GM21447 (cell line): Measurements from ENCODE around the gene ANGPTL2.

ENCODE experiments used
- ATAC-seq: cut with Tn5 transposase; IDR thresholded peaks from one replicate; pipeline ENCODE4 v1.9.1; 2021; ENCODE audit not compliant: unreplicated experiment

ANGPTL2 gene

DNA sequence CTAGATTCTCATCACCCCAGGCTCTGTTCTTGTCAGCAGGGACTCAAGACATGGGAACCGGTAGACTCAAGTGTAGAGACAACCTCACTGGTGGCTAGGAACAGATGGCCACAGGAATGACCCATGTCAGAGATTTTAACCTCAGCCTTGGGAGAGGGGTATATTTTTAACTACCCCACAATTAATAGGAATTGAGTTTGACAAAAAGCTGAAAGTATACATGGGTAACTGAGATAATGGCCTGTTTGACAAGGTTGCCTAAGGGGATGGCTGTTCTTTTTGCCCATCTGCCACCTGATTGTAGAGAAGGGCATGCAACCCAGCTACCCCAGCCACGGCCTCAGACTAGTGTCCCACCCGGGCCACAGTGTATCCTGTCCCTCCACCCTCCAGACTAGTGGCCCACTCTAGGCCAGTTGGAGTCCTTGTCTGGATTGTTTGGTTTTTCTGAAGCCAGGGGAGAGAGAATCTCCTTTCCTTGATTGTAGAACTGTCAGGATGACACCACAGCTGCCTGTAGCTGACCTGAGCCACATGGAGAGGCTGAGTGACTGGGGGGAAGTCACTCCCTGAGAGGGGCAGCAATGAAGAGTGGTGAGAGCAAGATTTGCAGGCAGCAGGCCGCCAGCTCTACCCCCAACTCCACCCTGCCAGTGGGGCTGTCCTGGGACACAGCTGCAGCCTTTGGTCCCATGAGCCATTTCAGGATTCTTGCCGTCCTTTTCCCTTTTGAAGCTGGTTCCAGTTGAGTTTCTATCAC, 14.6 kb upstream of the ANGPTL2 start:
- no peak for ATAC-seq

DNA sequence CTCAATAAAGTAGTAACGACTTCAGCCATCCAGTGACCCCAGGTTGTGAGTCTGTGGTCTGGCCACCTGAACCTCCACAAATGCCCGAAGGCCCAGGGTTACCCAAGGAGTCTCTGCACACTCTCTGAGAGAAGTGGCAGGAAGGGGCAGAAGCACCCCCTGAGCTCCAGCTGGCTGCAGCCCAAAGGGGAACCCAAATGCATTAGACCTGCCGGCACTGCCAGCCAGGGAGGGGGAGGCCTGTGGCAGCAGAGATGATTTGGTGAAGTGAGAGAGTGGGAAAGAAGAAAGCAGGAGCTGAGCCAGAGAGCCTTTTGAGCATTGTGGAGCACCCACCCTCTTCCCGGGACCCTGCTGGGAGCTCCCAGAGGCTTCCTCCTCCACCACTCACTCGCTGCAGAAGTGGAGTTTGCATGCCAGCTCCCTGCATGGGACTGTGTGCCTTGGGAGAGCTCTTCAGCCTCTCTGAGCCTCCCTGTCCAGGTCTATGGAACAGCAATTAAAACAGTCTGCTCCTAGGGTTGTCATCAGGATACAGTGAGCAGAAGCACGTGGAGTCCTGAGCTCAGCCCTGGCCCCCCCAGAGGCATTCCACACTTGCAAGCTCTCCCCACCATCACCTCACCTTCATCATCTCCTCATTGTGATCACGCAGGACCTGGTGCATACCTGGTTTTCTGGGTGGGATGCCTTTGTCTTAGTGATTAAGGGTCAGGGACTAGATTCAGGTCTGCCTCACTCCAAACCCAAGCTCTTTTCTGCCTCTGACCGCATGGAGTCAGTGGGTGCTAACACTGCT, 13.8 kb upstream of the ANGPTL2 start:
- no peak for ATAC-seq

DNA sequence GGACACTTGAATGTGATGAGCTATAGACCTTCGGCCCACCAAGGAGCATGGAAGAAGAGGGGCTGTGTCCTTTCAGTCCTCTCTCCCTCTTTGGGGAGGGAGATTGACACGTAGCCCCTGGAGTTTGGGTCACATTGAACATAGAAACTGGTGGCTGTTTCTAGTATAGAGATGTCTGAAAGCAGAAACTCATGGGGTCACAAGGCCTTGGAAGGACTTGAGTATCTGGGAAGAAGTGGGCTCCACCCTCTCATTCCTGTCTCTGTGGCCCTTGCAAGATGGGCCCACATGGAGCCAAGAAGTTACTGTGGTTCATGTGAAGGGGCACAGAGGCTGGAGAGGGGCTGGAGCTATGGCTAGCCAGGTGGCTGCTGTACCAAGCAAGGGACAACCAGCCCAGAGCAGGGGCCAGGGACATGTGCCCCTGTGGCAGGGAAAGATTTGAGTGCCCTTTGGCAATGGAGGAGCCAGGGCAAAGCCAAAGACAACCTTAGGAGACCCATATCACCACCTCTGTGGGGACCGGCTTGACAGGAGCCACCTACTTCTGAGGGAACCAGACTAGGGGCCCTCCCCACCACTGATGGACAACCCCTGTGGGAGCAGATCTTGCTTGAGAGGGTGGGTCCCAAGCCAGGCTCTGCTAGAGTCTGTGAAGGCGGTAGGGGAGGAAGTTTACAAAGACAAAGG, 12.8 kb upstream of the ANGPTL2 start:
- no peak for ATAC-seq

DNA sequence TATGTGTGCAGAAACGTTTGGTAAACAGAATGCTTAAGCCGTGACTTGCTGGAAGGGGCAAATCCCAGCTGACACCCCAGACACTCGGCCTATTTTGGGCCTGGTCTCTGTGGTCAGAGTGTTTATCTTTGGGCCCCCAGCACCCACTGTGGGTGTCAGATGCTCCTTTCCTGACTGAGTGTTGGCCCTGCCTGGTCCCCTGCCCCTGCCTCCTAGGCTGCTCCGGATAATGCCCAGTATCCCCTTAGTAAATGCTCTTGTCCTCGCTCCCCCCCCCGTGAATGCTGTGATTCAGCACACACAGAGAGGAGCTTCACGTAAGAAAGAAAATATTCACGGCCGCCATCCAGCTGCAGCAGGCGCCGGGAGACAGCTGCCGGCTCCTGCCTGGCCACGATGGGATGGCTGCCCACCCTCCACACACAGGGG, 11.3 kb upstream of the ANGPTL2 start:
- ATAC-seq = no peak

DNA sequence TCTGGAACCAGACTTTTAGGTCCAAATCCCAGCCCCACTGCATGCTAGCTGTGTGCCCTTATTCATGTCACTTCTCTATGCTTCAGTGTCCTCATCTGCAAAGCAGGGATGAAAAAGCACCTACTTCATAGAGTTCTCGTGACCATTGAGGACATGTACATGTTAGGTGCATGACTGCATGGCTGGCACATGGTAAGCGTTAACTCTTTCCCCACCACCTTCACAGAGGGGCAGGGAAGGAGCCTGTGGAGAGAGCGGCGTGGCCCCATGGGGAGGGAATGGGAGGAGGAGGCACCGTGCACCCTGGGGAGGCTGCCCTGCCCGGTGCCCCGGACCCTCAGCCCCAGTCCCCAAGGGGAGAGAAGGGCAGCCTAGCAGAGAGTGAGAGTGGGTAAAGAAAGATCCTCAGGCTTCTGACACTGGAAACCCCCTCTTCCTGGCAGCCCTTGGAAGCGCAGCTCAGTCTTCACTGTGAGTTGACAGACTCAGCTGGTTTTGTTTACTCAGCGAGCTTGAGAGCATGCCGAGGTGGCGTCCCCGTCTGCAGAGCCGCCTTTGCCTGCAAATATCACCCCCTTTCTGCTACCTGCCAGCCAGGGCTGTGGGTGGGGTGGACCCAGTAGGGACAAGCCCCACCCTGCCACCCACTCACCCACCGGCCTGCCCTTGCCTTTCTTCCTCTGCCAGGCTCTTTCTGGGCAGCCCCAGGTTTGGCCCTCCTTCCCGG, 10.6 kb upstream of the ANGPTL2 start:
- no peak for ATAC-seq

DNA sequence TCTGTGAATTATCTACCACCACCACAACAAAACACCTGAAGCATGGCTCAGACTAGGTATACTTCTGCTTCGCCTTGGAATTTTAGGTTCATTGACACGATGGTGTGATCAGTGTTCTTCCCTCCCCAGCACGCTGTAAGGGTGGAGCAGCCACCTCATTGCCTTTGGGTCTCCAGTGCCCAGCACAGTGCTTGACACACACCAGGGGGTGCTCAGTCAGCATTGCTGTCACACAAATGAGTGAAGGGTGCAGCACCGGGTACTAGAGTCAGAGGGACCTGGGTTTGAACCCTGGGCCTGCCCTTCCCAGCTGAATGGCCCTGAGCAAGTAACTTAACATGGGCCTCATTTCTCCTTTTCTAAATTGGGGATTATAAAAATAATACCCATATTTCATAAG, 9.9 kb upstream of the ANGPTL2 start:
- ATAC-seq = no peak

DNA sequence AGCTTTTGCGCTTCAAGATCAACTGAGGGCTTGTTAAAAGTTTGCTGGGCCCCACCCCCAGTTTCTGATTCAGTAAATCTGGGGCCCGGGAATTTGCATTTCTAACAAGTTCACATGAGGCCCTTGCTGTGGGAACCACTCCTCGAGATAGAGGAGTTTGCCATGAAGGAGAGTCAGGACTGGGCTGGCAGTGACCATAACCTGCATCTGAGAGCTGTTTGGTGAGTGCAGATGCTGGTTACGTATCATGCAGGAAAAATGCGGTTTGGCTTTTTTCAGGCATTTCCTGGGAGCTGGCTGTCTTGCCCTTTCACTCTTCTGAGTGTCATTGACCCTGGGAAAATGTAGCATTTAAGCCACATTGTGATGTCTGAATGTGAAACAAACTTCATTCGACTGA, 9.4 kb upstream of the ANGPTL2 start:
- no peak for ATAC-seq

DNA sequence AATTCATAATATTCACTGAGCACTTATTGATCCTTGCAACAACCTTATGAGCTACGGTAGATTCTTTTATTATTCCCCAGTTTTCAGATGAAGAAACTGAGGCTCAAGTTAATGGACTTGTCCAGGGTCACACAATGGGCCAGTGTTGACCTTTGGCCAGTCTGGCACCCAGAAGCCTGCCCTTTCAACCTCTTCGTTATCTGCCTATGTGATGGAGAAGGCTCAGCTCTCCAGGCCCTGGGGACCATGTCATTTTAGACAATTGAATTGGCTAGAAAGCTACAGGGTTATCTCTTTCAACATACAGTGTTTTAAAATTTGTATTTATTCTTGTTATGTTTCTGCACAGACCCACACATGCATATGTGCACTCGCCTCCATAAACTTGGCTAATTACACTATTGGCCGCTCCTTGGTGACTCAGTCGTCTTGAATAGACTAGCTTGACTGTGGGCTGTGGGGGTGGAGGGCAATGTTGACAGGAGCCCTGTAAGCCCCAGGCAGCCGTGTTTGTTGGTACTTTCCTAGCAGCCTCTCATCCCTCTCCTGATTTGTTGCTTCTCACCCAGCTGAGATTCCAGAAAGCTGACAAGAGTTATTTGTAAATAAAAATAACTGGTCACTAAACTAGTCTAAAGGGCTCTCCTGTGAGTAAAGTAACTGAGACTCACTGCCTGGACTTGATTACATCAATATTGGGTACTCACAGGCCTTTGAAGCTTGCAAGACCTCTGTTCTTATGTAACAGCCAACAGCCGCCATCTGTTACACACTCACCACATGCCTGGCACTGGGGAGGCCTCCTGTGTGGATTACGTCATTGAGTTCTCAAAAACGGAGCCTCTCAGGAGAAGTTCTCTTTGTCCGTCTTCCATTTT, 8.5 kb upstream of the ANGPTL2 start:
- no peak for ATAC-seq

DNA sequence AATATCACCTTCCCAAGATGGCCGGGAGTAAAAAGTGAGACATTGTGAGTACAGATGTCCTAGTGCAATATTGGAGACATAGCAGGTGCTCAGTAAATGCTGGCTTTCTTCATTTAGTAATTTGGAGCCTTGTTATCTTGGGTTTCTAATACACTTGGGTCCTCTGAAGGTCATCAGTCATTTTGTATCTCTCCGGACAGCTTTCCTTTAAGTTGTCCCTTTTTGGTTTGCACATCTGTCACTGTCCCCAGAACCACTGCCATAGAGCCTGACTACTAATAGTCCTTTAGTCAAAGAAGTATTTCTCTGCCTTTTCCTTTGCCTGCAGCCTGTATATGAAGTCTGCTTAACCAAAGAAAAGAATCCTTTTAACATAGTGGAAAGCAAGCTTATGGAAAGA, 7.8 kb upstream of the ANGPTL2 start:
- no peak for ATAC-seq

DNA sequence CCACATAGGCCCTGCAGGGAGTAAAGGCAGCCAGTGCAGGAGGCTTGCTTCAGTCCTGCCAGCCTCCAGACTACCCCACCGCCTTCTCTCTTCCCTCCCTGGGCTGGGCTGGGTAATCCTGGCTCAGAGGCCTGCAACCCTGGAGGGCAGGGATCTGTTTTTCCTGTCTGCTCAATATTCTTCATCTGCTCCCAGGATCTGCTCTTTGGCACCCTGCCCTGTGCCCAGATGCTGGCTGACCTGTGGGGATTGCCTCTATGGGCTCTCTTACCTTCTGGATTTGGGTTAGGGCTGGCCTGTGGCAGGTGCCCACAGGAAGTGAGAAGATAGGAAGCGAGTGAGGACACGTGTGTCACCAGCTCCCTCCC, 7.3 kb upstream of the ANGPTL2 start:
- no peak for ATAC-seq

DNA sequence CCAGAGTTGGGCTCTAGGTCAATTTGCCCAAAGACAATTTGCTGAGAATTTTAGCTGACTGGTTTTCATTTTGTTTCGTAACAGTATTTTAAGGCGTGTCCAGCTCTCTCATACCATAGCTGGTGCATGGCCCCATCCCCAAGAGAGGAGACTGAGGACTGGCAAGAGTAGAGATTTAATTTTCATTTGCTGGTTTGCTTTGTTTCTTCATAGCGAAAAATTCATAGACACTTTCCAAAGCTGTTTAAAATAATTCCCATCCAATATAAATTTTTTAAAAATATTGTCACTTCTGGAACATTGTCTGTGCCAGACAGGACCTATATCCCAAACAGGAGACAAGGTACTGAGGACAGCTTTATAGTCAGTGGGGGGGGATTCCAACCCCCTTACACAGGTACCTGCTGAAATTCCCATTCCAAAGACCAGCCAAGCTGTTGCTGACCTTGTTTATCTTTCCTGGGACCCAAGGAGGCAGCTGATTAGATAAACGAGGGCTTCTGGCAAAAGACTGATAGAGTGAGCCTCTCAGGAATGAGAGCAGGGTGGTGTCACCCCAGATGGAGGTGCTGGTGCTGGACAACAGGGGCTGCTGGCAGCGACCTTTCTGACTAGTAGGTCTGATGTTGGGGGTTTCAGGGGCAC, 6.8 kb upstream of the ANGPTL2 start:
- no peak for ATAC-seq

DNA sequence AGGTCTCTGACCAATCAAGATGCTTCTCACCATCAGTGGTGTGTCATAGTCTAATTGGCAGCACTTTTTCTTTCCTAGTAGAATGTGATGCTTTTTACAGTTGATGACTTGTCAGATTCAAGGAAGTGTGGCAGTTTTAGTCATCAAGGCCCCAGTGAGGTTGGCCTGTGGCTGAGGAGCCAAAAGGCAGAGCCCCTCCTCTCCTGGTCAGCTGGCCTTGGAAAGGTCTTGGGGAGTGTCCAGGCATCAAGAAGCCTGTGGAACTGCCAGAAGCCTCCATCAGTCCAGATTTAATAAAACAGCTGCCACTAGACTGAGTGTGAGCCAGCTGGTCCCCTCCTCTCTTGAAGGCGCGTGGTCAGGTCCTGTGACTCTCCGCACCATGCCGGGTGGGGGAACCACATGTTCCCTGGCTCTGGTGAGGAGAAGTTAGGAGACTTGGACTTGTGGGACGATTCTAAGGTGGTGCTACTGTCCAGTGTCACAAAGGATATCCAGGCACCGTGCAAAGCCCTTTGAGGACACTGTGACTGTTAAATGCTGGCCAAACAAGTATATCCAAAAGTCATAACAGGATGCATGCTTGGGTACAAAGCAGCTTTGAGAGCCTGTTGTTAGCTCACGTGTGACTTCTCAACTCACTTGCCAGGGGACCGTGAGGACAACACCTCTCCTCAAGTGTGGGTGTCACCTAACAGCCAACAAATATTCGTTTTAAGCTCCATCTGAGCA, 6.1 kb upstream of the ANGPTL2 start:
- ATAC-seq = no peak

DNA sequence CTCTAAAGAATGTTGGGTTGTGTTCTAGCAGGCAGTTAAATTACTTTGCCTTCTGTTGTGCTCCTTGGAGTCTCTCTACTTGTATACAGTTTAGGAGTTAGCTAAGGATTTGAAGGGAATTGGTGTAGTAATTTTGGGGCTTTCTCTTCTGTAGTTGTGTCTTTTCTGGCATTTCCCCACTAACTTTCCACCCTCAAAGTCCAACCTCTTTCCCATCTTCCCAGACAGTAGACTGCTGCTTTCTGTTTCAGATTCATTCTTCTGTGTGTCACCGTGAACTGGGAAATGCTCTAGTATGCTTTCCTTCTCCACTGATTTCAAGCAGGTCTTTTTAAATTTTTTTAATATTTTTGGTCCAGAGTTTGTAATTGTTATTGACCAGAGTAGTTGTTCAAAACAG, 4.5 kb upstream of the ANGPTL2 start:
- no peak for ATAC-seq

DNA sequence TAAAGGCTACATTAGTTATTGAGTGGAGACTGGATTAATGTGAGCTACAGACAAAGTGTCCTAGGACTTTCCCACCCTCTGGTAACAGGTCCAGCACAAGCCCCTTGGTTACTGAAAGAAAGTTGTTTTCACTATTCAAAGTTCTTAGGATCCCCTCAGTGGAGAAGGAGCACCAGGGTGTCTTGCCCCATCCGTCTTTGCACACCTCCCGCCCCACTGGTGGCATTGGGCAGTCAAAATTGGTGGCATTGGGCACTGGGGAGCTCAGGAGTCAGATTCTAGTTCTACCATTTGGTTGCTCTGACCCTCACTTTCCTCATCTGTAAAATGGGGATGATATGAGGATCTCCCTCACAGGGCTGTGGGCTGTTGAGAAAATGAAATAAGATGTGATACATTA, 2.4 kb upstream of the ANGPTL2 start:
- no peak for ATAC-seq

DNA sequence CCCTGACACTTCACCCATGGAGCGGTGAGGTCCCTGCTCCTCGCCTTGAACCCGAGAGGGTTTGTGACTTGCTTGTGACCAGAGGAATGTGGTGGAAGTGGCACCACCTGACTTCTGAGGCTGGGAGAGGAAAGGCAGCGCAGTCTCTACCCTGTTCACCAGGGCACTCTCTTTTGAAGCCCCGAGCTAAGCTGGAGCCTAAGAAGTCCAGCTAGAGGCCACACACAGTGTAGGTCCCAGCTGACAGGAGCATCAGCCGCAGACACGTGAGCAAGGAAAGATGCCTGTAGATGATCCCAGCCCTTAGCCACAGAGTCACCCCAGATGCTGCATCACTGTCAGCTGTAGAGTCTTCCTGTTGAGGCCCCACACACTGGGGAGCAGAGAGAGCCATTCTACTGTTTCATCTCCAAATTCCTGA, 1.7 kb upstream of the ANGPTL2 start:
- ATAC-seq = no peak

DNA sequence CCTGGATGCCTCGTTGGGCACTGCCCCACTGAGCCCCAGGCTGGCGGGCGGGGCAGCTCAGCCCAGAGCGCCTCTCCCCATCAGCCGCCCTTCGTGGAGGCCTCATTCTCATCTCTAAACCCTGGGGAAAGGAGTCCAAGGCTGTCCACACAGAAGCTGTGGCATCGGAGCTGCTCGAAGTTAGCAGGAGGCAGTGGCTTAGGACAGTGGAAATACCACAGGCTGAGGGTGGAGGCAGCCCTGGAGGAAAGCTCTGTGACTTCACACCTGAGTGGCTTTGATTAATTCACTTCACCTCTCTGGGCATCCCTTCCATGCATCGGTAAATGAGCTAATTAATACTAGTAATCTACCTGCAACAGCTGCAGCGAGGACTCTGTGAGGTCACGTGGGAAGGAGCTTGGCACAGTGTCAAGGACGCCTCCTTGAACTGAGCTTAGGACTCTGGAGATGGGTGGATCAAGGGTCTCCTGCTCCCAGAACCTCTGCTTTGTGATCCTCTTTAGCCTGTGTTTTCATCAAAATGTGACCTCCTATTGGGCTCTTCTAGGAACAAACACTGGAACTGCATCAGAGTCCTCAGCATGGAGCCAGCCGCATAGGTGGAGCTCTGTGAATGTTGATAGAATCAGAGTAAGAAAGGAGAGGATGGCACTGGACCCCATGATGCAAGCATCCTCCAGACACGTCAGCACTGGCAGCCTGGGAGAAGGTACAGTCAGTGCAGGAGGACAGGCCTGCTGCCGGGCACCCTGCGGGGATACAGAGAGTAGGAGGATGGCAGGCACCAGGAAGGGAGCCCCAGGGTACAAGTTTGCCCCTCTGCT, 842 bp upstream of the ANGPTL2 start:
- ATAC-seq = no peak

DNA sequence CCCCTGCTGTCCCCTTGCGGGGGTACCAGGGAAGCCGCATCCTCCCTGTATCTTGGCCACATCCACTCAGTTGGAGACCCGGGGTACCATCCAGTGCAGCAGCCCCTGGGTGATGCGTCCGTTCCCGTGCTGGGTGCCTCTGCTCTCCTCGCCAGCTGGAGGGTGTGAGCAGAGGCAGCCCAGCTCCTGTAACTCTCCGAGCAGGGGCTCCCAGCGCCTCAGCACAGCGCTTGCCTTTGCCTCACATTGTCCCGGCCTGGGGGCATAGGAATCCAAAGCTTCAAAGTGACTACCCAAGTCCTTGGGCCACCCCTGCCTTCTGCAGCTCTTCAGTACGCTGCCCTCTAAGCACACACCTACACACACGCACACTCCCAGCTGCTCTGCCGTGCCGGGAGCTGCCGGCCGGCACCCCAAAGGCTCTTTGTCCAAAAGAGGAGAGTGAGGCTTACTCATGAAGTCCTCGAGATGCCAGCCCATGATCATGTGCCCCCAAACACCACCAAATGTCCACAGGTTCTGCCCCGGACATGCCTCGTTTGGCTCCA, 733 bp downstream of the ANGPTL2 start:
- ATAC-seq = no peak

DNA sequence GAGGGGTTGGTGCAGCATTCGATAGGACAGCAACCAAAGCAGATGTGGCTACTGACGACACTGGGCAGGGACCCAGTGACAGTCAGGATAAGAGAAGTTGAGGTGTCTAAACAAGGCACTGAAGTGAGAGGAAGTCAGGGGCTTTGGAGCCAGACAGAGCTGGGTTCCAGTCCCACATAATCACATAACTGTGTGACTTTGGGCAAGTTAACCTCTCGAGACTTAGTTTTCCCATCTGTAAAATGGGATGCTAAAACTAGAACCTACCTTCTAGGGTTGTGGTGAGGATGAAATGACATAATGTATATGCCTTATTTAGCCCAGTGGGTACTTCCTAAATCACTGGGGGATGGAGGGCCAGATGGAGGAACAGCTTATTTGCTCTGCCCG, 3.1 kb downstream of the ANGPTL2 start:
- no peak for ATAC-seq
